ENCODE measurements around the gene NMRAL1. TPM values are rescaled to one million over a fixed set of nuclear protein-coding genes. Genes with fewer than 3 reads are reported as not detected.

NMRAL1 gene
- total RNA-seq, 2 donors from 2014 or later = 36.9 to 39.6 TPM

DNA sequence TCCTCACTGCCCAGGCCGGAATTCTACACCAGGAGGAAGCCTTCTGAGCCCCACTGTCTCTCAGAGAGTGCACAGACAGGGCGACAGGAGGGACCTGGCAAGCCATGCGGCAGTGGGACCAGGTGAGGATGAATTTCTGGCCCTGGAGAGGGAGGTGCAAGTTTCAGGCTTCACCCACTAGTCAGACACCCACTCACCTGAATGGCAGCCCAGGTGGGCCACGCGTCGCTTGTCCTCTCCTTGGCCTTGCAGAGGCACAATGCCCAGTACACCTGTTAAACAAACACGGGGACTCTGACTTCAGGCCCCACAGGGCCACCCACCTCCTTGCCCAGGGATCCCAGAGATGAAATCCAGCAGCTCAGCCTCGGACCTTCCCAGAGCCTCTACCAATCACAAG, 62.3 kb downstream of the NMRAL1 start:
- DNase-seq (no peak), ATAC-seq (no peak)
- intact Hi-C loops (cut with DNase I, micrococcal nuclease) = no loop called here

Other genes starting within 250 kb of the NMRAL1 start
- under 1 TPM; 0.46 to 0.50 TPM for gene SRL, start 232.5 kb downstream of the NMRAL1 start, total RNA-seq
- 1 to 10 TPM; 8.5 to 9.4 TPM for gene TFAP4, start 201.6 kb downstream of the NMRAL1 start, total RNA-seq
- 1 to 10 TPM; 1.6 to 3.6 TPM for gene GLIS2, start 158.6 kb downstream of the NMRAL1 start, total RNA-seq
- 10 to 100 TPM; 26.9 to 31.8 TPM for gene PAM16, start 123.3 kb downstream of the NMRAL1 start, total RNA-seq
- gene VASN, start 102.8 kb downstream of the NMRAL1 start, total RNA-seq = 1 to 10 TPM; 2.2 to 4.8 TPM
- 10 to 100 TPM; 43.9 to 48.0 TPM for gene CORO7, start 58.0 kb downstream of the NMRAL1 start, total RNA-seq
- gene DNAJA3, start 48.8 kb downstream of the NMRAL1 start, total RNA-seq = 10 to 100 TPM; 43.6 to 56.7 TPM
- gene HMOX2, start 1.8 kb upstream of the NMRAL1 start, total RNA-seq = 10 to 100 TPM; 61.2 to 65.2 TPM
- 10 to 100 TPM; 17.1 to 26.8 TPM for gene CDIP1, start 64.1 kb upstream of the NMRAL1 start, total RNA-seq
- under 1 TPM in 1 of 2 donors, not detected in 1; 0.11 TPM for gene C16orf96, start 81.7 kb upstream of the NMRAL1 start, total RNA-seq
- 10 to 100 TPM; 17.1 to 19.6 TPM for gene UBALD1, start 140.3 kb upstream of the NMRAL1 start, total RNA-seq
- 10 to 100 TPM; 71.9 to 84.6 TPM for gene MGRN1, start 150.2 kb upstream of the NMRAL1 start, total RNA-seq
- gene NUDT16L1, start 218.9 kb upstream of the NMRAL1 start, total RNA-seq = 10 to 100 TPM; 43.0 to 43.8 TPM